SK-N-SH (cell line): Measurements from ENCODE around the gene OR8D2. TPM values are rescaled to one million over a fixed set of nuclear protein-coding genes. Genes with fewer than 3 reads are reported as not detected.

Experiments used
- CTCF ChIA-PET: fragments of 300-600, 350-600 bp; formaldehyde crosslinking; extraction: SDS; loops from one replicate; lab custom pipeline; 2021; lab: Yijun Ruan, JAX
- POLR2A ChIA-PET: fragments of 350-600 bp; sonication (Branson Sonifier 250); formaldehyde crosslinking; extraction: SDS; loops from one replicate; lab custom pipeline; 2020; ENCODE audit warnings: antibody characterized with exemption, inconsistent platforms; lab: Yijun Ruan, JAX
- DNase-seq: peaks from one replicate; pipeline ENCODE4 v3.0.0; 2012
- H2AFZ ChIP-seq: fragments of 200-600 bp; sonication (generic); 2 replicates; pipeline ENCODE4 v1.8.1; 2016; ENCODE audit warnings: antibody characterized with exemption, mild to moderate bottlenecking, low read depth
- H3F3A ChIP-seq: fragments of 200-600 bp; sonication (generic); replicated peaks from 2 replicates; pipeline ENCODE3; 2016; ENCODE audit warnings: antibody characterized with exemption, mild to moderate bottlenecking; ENCODE audit not compliant: insufficient read depth
- H3K27ac ChIP-seq, 2 experiments: fragments of 200-500 bp in 1 of 2; fragments of 200-600 bp in 1 of 2; sonication (Bioruptor generic) in 1 of 2; sonication (generic), shearing (Covaris generic) in 1 of 2; 2 replicates each; pipeline versions ENCODE4 v1.5.1 to v1.6.1; 2014 to 2016; ENCODE audit warnings: low read depth in 2 of 2, inconsistent platforms in 1 of 2, low read length in 1 of 2, mild to moderate bottlenecking in 1 of 2, mixed read lengths in 1 of 2
- H3K27me3 ChIP-seq: fragments of 200-600 bp; sonication (generic), shearing (Covaris generic); 2 replicates; pipeline ENCODE4 v1.6.1; 2016; ENCODE audit warnings: mixed run types; ENCODE audit not compliant: insufficient read depth
- H3K36me3 ChIP-seq, 2 experiments: fragments of 200-500 bp in 1 of 2; fragments of 200-600 bp in 1 of 2; sonication (Bioruptor generic) in 1 of 2; sonication (generic) in 1 of 2; replicated peaks in 1 of 2; 2 replicates each; pipeline versions ENCODE3 to v1.5.1; 2014 to 2016; ENCODE audit warnings: low read length in 1 of 2, mild to moderate bottlenecking in 1 of 2; ENCODE audit not compliant: insufficient read depth in 2 of 2, control insufficient read depth in 1 of 2
- H3K4me1 ChIP-seq, 2 experiments: fragments of 200-500 bp in 1 of 2; fragments of 200-600 bp in 1 of 2; sonication (Bioruptor generic) in 1 of 2; sonication (generic), shearing (Covaris generic) in 1 of 2; 2 replicates each; pipeline versions ENCODE4 v1.5.1 to v1.6.1; 2014 to 2016; ENCODE audit warnings: low read depth in 1 of 2, low read length in 1 of 2, mixed run types in 1 of 2; ENCODE audit not compliant: insufficient read depth in 2 of 2, control insufficient read depth in 1 of 2
- H3K4me2 ChIP-seq: fragments of 200-600 bp; sonication (generic), shearing (Covaris generic); 2 replicates; pipeline ENCODE4 v1.6.1; 2017; ENCODE audit warnings: mixed run types
- H3K4me3 ChIP-seq, 2 experiments: fragments of 200-500 bp in 1 of 2; fragments of 200-600 bp in 1 of 2; sonication (Bioruptor generic) in 1 of 2; sonication (generic), shearing (Covaris generic) in 1 of 2; 2 replicates each; pipeline versions ENCODE4 v1.5.1 to v1.8.1; 2014 to 2016; ENCODE audit warnings: low read depth in 2 of 2, inconsistent platforms in 1 of 2, low read length in 1 of 2, mild to moderate bottlenecking in 1 of 2, mixed read lengths in 1 of 2, moderate library complexity in 1 of 2
- H3K79me2 ChIP-seq: fragments of 200-600 bp; sonication (generic); 2 replicates; pipeline ENCODE4 v1.8.1; 2017; ENCODE audit warnings: mild to moderate bottlenecking; ENCODE audit not compliant: insufficient read depth
- H3K9ac ChIP-seq: fragments of 200-600 bp; sonication (generic); 2 replicates; pipeline ENCODE4 v1.6.1; 2017; ENCODE audit warnings: mixed run types
- H3K9me2 ChIP-seq: fragments of 200-600 bp; sonication (generic); 2 replicates; pipeline ENCODE4 v1.6.1; 2017; ENCODE audit warnings: mixed run types
- H3K9me3 ChIP-seq: fragments of 200-600 bp; sonication (generic); 2 replicates; pipeline ENCODE4 v1.6.1; 2017; ENCODE audit warnings: mixed run types, mild to moderate bottlenecking, moderate library complexity
- H4K20me1 ChIP-seq: fragments of 200-600 bp; sonication (generic); 2 replicates; pipeline ENCODE4 v1.6.1; 2017; ENCODE audit warnings: mild to moderate bottlenecking, mixed run types; ENCODE audit not compliant: insufficient read depth
- CTCF ChIP-seq: fragments of 200-600 bp; sonication (generic); IDR thresholded peaks from 2 replicates; pipeline ENCODE4 v1.6.1; 2017; ENCODE audit warnings: antibody characterized with exemption, mild to moderate bottlenecking, moderate library complexity
- ELF1 ChIP-seq: IDR thresholded peaks from 2 replicates; pipeline ENCODE4 v1.4.0; 2012
- EZH2phosphoT487 ChIP-seq: fragments of 200-600 bp; sonication (generic); IDR thresholded peaks from 2 replicates; pipeline ENCODE4 v1.6.1; 2017; ENCODE audit warnings: low read depth, mixed run types, mild to moderate bottlenecking, antibody characterized with exemption, moderate library complexity, borderline replicate concordance
- FOSL2 ChIP-seq: IDR thresholded peaks from 2 replicates; pipeline ENCODE4 v1.4.0; 2012; ENCODE audit warnings: low read depth, mild to moderate bottlenecking, moderate library complexity, borderline replicate concordance
- FOXJ3 ChIP-seq: sonication (generic); formaldehyde crosslinking; IDR thresholded peaks from 2 replicates; pipeline ENCODE4 v1.5.1; 2020; ENCODE audit warnings: mild to moderate bottlenecking, missing genetic modification reagents
- IRF3 ChIP-seq: fragments of 150-350 bp; IDR thresholded peaks from 2 replicates; pipeline ENCODE4 v1.6.1; 2016; ENCODE audit warnings: mild to moderate bottlenecking, low read depth, low read length
- MEF2A ChIP-seq: IDR thresholded peaks from 2 replicates; pipeline ENCODE4 v1.4.0; 2012; ENCODE audit warnings: low read depth, borderline replicate concordance
- NRF1 ChIP-seq: IDR thresholded peaks from 2 replicates; pipeline ENCODE4 v1.6.1; 2012; ENCODE audit warnings: low read depth, mild to moderate bottlenecking, low read length
- PBX3 ChIP-seq: IDR thresholded peaks from 2 replicates; pipeline ENCODE4; 2012
- POLR2AphosphoS5 ChIP-seq: IDR thresholded peaks from 2 replicates; pipeline ENCODE4 v1.6.1; 2012; ENCODE audit warnings: low read depth, low read length
- RAD21 ChIP-seq: IDR thresholded peaks from 2 replicates; pipeline ENCODE4 v1.6.1; 2012; ENCODE audit warnings: mild to moderate bottlenecking, low read length
- REST ChIP-seq: IDR thresholded peaks from 2 replicates; pipeline ENCODE4 v1.6.1; 2012; ENCODE audit warnings: mild to moderate bottlenecking, low read depth, low read length, moderate library complexity
- RFX5 ChIP-seq: IDR thresholded peaks from 2 replicates; pipeline ENCODE4 v1.6.1; 2012; ENCODE audit warnings: mild to moderate bottlenecking, improper control_type of control experiment, low read length
- SIN3A ChIP-seq: IDR thresholded peaks from 2 replicates; pipeline ENCODE4 v1.6.1; 2012; ENCODE audit warnings: low read depth, mild to moderate bottlenecking, low read length, moderate library complexity, borderline replicate concordance
- TAF1 ChIP-seq: IDR thresholded peaks from 2 replicates; pipeline ENCODE4 v1.6.1; 2012; ENCODE audit warnings: low read depth, mild to moderate bottlenecking, low read length, moderate library complexity, borderline replicate concordance
- TEAD4 ChIP-seq: IDR thresholded peaks from 2 replicates; pipeline ENCODE4 v1.4.0; 2012; ENCODE audit warnings: mild to moderate bottlenecking, borderline replicate concordance; ENCODE audit not compliant: insufficient read depth
- USF1 ChIP-seq: IDR thresholded peaks from 2 replicates; pipeline ENCODE4 v1.4.0; 2012; ENCODE audit warnings: low read depth, borderline replicate concordance
- USF2 ChIP-seq: fragments of 150-350 bp; IDR thresholded peaks from 2 replicates; pipeline ENCODE4 v1.6.1; 2017; ENCODE audit warnings: antibody characterized with exemption, low read length, low read depth, borderline replicate concordance
- YY1 ChIP-seq: IDR thresholded peaks from 2 replicates; pipeline ENCODE4 v1.4.0; 2012; ENCODE audit warnings: low read depth, mild to moderate bottlenecking
- ZBTB33 ChIP-seq: IDR thresholded peaks from 2 replicates; pipeline ENCODE4 v1.4.0; 2012; ENCODE audit warnings: low read depth, borderline replicate concordance
- WGBS: methylation state at CpG from one replicate; pipeline ENCODE4 v1.1.6; 2017; ENCODE audit warnings: low lambda C conversion rate; 5-methylcytosine and 5-hydroxymethylcytosine counted together
- polyA plus RNA-seq, 3 experiments: library from polyadenylated mRNA; depleted of rRNA; stranded (reverse); fragments of >200 nt; gene quantifications; 2 replicates each; pipeline ENCODE4 v1.2.3, GENCODE V29; 2012

Gene OR8D2
- polyA plus RNA-seq, 1 of the 3 experiments (the other 2 are of a cell fraction) = not detected

GRCh38 chr11:124294687-124295086 is 25.3 kb downstream of the OR8D2 start:
- CTCF ChIA-PET = no interaction called here
- no peak for TF ChIP-seq RAD21
- no peak for TF ChIP-seq IRF3
- TF ChIP-seq PBX3 = no peak
- no peak for TF ChIP-seq POLR2AphosphoS5
- no peak for TF ChIP-seq ELF1
- no peak for TF ChIP-seq TAF1
- no peak for TF ChIP-seq FOSL2
- no peak for TF ChIP-seq USF2
- TF ChIP-seq EZH2phosphoT487 = no peak
- TF ChIP-seq CTCF = no peak
- TF ChIP-seq RFX5 = no peak
- TF ChIP-seq FOXJ3 (CRISPR knock-in tag) = no peak
- no peak for TF ChIP-seq NRF1
- TF ChIP-seq REST = no peak
- TF ChIP-seq YY1 = no peak
- no peak for TF ChIP-seq SIN3A
- TF ChIP-seq MEF2A = no peak
- no peak for TF ChIP-seq ZBTB33
- TF ChIP-seq TEAD4 = no peak
- TF ChIP-seq USF1 = no peak
- 0% methylated on average over 1 of the region's 1 CpG for WGBS

More at GRCh38 chr11:124294687-124295086, 25.3 kb downstream of the OR8D2 start:
- H3K79me2 ChIP-seq = no peaks in the 10 kb centered on the region
- H3K4me3 ChIP-seq = no peak overlapping the region
- no peak overlapping the region for H2AFZ ChIP-seq
- H3K27ac ChIP-seq = no peak overlapping the region
- no peaks in the 10 kb centered on the region for H3F3A ChIP-seq
- no peaks in the 10 kb centered on the region for H3K27me3 ChIP-seq
- POLR2A ChIA-PET = no interaction called here
- no peak overlapping the region for H3K9ac ChIP-seq
- DNase-seq = no peak
- H3K9me3 ChIP-seq = no peaks in the 10 kb centered on the region
- no peaks in the 10 kb centered on the region for H3K4me1 ChIP-seq
- no peaks in the 10 kb centered on the region for H4K20me1 ChIP-seq
- H3K4me2 ChIP-seq = no peak overlapping the region
- H3K36me3 ChIP-seq = no peaks in the 10 kb centered on the region
- H3K9me2 ChIP-seq = no peaks in the 10 kb centered on the region
